ENCODE results near the gene PEAK3.

- TF ChIP-seq, protein P1, sequence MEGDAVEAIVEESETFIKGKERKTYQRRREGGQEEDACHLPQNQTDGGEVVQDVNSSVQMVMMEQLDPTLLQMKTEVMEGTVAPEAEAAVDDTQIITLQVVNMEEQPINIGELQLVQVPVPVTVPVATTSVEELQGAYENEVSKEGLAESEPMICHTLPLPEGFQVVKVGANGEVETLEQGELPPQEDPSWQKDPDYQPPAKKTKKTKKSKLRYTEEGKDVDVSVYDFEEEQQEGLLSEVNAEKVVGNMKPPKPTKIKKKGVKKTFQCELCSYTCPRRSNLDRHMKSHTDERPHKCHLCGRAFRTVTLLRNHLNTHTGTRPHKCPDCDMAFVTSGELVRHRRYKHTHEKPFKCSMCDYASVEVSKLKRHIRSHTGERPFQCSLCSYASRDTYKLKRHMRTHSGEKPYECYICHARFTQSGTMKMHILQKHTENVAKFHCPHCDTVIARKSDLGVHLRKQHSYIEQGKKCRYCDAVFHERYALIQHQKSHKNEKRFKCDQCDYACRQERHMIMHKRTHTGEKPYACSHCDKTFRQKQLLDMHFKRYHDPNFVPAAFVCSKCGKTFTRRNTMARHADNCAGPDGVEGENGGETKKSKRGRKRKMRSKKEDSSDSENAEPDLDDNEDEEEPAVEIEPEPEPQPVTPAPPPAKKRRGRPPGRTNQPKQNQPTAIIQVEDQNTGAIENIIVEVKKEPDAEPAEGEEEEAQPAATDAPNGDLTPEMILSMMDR (IDR thresholded peaks at IDR 0.05; ENCODE audit: poor library complexity) = no peak
- TF ChIP-seq EZH2phosphoT487 (IDR thresholded peaks at IDR 0.05; ENCODE audit: low read depth, severe bottlenecking, unreplicated experiment) (no peak), EZH2 (IDR thresholded peaks at IDR 0.05; ENCODE audit: borderline replicate concordance) (no peak)
Observed at GRCh38 chr19:2250766-2251105, 31.2 kb downstream of the PEAK3 start.

All from hepatocyte (in vitro differentiated cells).